Measurements from ENCODE around the gene DNAH2.

Gene DNAH2

DNA sequence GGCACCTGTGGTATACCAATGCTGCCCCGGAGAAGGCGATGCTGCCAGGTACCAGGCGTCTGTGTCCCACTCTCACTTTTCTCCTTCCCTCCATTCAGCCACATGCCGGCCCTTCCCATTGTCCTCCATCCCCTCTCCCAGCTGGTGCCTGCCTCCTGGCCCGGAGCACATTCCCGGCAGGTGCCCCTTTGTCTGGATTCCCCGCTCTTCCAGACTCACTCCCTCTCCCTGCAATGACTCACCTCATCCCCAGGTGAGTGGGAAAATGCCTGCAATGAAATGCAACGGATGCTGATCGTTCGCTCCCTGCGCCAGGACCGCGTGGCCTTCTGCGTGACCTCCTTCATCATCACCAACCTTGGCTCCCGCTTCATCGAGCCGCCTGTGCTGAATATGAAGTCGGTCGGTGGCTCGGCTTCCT lies 106.0 kb downstream of the DNAH2 start:
- DNase-seq = no peak

DNA sequence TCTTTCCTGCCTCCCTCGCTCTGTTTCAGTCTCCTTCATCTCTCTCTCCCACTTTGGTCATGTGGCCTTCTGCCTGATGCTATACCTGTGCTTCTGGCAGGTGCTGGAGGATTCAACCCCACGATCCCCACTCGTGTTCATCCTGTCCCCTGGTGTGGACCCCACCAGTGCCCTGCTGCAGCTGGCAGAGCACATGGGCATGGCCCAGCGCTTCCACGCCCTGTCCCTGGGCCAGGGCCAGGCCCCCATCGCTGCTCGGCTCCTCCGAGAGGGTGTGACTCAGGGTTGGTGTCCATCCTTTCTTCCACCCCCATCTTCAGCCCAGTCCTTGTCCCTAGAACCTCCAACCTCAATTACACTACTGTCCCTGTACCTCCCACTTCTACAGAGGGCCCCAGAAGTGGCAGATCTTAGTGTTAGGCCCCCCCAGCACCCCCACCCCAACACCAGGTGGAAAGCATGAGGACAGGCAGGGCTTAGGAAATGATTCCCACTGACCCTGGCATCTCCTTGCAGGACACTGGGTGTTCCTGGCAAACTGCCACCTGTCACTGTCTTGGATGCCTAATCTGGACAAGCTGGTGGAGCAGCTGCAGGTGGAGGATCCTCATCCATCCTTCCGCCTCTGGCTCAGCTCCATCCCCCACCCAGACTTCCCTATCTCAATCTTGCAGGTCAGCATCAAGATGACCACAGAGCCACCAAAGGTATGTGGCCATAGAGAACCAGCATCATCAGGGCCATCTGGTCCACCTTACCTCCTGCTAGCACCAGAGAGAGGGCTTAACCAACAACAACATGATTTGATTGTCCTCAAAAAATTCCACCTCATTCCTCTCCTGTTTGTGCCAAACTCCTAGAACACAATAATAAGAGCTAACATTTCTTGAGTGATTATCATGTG lies 106.7 kb downstream of the DNAH2 start:
- DNase-seq = no peak

DNA sequence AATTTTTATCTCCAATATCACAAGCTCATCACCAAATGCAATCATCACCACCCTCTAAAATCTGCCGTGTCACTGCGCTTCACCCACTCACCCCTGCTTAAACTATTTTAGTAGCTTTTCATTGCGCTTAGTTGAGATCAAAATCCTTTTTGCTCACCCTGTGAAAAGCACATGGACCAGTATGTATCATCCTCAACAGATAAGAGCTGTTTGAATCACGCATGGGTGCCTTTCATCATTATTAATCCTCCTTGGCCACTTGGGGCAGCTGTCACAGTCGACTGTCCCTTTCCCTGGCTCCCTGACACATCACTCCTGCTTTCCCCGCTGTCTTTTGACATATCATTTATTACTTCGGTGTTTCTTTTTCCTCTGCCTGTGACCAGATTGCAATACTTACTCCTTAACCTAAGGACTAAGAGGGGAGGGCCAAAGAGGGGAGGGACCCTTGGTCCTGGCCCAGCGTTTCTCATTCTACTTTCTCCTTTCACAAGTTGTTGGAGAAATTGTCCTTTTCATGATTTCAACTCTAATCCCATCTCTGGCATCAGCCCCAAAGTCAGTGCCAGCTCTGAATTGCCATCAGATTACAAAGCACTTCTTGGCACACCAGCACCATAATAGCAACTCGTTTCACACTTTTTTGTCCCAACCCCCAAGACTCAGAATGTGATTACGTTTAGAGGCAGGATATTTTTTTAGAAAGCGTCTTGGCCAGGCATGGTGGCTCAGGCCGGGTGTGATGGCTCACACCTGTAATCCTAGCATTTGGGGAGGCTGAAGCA lies 107.9 kb downstream of the DNAH2 start:
- no peak for DNase-seq

DNA sequence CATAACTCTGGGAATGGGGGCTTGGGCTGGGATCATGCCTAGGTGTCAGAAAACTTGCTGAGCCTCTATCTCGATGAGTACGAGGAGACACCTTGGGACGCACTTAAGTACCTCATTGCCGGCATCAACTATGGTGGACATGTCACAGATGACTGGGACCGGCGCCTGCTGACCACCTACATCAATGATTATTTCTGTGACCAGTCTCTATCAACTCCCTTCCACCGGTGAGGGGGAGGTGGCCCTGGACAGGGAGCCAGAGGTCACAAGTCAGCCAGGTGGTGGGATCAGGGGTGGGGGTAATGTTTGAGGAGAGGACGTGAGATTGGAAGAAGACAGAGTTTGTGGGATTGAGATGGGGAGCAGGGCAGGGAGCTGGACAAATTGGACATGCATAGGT lies 113.1 kb downstream of the DNAH2 start:
- DNase-seq = no peak

DNA sequence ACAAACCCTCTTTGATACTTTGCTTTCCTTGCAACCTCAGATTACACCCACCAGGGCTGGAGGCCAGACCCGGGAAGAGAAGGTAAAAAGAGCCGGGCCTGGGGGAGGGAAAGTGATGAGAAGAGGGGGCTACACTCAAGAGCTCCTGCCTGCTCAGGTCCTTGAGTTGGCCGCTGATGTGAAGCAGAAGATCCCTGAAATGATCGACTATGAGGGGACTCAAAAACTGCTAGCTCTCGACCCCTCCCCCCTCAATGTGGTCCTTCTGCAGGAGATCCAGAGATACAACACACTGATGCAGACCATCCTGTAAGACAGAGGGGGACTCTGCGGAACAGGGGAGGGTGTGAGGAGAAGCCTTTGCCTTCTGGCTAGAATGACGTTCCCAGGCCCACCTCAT lies 113.7 kb downstream of the DNAH2 start:
- DNase-seq = no peak

DNA sequence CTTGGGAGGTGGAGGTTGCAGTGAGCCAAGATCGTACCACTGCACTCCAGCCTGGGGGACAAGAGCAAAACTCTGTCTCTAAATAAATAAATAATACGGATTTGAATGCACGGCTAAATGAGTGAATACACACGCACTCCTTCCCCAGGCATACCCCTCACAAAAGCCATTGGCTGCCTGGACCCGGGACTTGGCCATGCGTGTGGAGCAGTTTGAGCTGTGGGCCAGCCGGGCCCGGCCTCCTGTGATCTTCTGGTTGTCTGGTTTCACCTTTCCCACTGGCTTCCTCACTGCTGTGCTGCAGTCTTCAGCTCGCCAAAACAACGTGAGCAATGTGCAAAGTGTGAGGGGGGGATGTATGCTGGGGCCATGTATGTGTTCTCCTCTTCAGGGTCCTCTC lies 114.9 kb downstream of the DNAH2 start:
- no peak for DNase-seq

DNA sequence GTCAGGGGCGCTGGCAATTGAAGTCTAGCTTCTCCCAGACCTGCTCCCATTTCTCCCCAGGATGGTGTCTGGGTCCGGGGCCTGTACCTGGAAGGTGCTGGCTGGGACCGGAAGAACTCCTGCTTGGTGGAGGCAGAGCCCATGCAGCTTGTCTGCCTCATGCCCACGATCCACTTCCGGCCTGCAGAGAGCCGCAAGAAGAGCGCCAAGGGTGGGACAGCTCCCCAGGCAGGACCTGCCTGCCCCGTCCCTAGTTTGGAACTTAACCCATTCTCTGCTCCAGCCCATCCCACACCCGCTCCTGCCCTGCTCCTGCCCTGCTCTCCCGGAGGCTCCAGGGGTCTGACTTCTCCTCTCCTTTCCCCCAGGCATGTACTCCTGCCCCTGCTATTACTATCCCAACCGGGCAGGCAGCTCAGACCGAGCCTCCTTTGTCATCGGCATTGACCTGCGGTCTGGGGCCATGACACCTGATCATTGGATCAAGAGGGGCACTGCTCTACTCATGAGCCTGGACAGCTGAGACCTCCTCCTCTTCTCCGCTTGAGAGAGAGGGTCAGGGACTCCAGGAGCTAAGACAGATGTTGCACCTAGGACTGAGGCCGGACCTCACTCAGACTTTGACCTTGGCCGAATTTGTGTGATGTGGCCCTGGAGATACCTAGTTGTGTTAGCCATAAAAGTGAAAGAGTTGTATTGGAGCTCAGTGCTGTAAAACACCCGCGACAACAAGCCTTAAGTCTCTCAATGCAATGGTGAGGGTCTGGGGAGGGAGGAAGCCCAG lies 115.7 kb downstream of the DNAH2 start:
- no peak for DNase-seq

DNA sequence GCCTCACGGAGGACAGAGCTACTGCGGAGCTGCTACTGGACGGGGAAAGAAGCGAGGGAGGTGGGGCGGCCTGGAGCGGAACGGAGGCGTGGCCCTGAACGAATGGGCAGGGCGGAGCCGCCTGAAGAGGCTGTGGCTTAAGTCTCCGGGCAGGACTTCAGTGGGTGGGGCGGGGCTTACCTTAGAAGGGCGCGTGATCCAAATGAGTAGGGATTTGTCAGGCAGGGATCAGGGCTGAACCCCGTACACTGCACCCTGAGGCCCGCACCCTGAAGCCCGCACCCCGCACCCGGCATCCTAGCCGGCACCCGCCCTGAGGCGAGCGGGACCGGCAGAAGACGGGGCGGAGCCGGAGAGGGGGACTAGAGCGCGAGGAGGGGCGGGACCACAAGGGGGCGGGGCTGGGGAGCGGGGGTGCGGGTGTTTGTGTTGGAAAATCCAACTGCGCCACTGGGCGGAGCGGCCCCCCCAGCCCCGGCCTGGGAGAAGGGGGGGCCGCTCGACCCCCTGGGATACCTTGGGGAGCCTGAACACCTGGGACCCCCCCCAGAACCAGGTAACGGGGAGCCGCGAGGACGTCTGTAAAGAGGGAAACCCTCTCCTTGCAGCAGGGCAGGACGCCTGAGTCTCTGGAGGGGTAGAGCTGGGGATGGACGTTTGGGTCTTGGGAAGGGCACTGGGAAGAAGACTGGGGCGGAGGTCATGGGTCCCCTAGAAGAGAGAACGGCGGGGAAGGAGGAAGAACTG lies 116.4 kb downstream of the DNAH2 start, which contains the start of gene KDM6B:
Gene KDM6B (plus strand): TSS at position 423 of the 747 bp plus-strand sequence. CDS start 11,338 bp downstream, outside the sequence.
- peak; percentile 58 for DNase-seq

DNA sequence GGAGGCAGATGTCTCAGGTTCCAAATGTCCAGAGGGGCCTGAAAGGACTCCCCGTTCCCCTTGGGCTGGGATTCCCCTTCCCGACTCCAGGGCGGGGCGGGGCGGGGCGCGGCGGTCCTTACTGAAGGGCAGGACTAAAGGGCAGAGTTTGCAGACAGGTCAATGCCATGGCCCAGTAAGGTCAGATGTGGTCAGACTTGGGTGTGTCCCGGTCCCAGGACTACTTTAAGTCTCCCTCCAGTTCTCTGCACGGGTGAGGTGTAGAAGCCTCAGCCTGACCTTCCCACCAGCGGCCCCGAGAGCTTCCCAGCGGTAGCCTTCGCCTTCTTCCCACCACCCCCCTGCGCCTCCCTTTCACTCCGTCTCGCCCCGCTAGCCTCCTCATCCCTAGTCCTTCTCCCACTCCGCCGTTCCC lies 117.0 kb downstream of the DNAH2 start:
- DNase-seq = no peak

DNA sequence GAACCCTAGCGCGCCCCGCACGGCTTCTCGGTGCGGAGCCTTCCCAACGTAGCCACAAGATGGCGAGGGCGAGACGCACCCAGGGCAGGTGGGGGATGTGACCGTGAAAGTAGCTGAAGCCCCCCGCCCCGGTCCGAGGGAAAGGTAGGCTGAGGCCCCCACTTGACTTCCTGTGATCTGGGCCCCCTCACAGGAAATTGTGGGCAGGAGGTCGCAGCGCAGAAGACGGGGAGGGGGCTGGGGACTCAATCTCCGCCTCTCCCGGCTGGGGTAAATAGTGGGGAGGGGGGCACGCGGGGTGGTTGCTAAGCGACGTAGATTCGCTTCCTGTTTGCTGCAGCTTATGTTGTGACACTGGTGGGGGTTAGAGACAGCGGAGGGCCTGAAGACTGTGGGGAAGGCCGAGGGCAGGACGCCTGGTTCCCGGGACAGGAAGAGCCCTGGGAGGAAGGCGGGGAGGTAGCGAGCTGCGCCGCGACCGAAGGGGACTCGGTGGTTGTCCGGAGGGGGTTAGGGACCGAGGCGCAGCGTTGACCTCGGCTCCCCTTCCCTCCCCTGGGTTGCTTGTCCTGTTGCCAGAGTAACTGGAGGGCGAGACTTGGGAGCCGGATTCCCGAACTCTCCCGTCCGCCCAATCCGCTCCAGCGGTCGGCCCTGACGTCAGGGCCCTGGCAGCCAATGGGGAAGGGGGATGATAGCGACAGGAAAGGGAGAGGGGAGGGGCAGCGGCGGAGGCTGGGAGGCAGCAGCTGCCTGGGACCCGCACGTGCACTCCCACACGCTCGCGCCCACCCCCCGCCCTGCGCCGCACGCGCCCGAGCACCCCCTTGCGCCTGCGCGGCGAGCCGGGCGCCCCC lies 117.6 kb downstream of the DNAH2 start:
- DNase-seq = peak; percentile 94

DNA sequence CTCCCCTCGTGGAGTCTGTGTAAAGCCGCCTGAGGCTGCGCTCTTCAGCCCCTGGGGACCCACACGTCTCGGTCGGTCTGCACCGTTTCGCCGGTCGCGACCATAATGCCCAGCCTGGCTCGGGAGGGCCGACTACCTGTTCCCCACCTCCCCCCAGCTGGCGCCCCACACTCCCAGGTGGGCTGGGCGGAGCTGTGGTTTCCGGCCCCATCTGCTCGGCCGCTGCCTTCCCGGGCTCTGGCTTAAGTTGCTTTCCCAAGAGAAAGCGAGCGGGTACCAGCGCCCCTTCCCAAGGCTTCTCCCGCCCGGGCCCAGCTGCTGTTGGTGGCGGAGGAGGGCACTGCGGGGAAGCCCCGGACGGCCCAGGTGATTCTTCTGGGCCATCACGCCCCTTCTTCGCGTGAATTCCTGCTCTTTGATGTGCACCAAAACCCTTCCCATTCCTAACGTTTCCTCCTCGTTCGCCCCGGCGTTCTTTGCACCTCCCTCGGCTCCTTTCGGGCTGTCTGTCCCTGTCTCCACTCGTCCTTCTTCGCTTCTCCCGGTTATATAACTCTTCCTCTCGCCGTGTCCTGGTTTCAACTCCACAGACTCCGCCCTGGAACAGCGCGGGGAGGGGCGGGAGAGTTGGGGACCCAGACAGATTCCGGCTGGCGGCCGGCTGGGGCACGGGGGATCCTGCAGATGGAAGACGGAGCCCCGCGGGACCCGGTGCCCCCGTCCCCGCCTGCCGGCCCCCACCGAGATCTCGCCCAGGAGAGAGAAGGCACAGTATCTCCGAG lies 118.5 kb downstream of the DNAH2 start:
- DNase-seq = no peak

DNA sequence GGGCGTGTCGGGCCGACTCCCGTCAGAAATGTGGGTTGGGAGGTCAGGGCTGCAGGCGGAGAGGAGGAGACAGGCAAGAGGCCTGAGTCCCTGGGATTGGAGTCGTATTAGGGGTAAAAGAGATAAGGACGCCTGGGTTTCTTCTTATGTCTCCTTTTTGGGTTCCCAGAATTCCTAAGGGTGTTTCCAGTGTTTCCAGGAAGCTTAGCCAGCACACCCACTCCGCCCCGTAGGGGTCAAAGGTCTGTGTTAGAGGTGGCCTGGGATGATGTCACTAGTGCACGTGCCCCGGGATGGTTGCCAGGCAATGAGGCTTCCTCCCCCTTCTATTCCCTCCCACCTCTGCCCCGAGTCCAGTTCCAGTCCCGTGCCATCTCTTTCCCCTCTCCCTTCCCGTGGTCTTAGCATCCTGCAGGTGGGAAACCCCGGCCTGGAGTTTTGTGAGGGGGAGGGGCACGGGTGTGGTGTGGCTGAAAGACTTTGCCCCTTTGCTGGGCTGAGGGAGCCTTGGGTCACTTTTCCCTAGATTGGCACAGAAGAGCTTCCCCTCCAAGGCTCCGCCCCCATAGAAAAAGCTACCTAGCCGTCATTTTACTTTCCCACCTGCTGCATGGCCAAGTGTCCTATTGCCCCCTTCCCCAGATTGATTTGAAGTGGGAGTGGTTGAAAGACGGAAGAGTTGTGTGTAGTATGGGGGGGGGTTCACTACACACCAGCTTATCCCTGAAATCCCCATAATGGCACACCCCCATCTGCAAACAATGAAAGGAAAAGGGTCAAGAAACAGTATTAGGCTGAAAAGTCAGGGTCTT lies 119.3 kb downstream of the DNAH2 start:
- DNase-seq = peak; percentile 92

DNA sequence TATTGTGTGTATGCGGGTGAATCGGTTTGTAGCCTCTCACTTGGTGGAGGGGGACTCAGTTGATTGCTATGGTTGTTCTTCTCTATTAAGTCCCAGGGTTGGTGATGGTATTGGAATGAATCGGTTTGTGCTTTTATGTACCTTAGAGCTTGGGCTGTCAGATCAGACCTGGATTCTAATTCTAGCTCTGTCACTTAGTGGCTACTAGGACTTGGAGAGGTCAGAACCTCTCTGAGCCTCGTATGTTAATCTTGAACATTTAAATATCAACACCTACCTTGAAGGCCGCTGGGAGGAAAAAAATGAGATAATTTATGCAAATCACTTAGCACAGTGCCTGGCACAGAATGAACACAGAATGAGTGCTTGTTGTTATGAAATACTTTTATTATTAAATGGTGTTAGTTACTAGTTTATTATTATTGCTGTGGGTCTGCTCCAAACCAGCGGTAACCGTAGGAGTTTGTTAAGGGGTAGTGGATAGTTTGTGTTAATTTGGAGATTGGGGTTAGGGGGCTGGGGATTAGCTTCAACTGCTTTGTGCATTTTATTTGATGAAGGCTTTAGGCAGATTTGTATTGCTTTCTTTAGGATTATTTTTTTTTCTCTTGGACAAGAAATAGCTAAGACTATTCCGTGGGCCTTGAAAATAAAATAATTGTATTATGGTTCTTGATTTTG lies 120.0 kb downstream of the DNAH2 start:
- no peak for DNase-seq

DNA sequence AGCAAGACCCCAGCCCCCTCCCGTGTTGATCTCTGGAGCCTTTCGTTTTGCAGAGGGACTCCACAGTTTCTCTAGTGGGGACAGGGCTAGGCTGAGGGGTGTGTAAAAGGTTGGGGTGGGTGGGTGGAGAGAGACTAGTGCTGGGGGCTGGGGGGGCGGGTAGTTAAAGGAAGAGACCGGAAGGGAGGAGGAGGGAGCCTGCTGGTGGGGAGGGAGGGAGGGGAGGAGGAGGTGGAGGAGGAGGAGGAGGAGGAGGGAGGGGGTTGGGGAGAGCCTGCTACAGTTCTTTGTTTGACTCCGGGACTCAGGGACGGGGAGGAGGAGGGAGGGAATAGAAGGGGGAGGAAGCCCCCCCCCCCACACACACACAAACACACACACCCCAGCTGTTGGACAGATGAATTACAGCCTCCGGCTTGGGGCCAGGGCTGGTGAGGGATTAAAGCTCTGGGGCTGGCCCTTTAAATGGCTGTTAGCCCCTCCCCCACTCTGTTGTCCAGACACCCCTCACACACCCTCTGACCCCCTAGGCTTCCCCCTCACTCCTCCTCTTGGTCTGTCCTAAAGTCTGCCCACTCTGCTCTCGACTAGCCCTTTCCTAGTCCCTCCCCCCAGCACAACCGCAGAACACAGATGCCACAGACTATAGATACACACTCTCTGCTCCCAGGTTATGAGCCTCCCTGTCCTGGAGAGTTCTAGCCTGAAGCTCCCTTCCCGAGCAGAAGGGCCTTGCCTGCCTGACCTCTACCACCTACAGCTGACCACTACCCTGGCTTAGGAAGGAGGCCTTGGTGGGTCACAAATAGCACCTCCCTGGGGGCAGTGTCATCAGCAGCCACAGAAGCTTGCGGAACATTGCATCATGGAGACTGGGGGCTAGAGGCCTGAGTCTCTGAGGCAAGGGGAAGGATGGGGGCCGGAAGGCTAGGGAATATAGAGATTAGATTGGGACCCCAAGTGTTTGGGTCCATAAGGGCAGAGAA lies 120.8 kb downstream of the DNAH2 start:
- no peak for DNase-seq

DNA sequence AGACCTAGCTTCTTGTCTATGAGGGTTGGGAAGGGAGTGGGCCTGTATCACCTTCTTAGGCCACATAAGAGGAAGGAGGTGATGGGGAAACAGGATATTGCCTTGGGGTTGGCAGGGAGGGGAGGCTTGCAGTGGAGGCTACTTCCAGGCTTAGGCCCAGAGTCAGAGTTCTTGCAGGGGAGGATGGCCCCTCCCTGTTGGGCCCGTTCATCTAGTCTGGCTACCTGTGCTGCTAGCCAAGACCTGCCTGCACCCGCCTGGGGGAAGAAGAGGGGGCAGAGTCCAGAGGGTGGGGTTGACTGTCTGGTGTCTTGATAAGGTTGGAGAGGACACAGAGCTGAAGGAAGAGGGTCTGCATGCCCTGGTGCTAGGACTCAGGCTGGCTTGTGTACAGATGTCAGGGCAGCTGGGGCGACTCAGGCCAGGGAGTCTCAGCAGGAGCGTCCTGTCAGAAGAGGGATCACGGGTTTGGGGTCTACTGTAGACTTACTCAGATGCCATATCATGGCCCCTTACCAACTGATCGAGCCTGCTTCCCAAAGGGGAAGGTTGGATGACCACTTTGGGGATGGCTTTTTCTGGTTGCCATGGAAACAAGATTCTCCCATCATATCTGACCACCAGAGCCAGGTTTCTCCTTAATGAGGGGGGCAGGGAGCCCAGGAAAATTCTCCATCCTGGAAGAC lies 121.8 kb downstream of the DNAH2 start:
- no peak for DNase-seq

DNA sequence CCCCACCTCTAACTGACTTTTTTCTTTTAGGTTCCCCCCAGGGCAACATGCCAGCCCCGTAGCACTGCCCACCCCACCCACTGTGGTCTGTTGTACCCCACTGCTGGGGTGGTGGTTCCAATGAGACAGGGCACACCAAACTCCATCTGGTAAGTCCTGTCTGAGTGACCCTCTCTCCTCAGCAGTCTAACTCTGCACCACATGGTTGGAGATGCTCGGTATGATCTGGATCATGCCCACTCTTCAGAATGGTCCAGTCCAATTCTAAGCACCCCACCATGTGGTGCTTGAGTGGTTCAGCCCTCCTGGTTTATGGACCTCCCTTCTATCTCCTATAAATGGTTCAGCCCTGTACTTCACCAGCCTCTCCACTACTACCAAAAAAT lies 122.3 kb downstream of the DNAH2 start:
- DNase-seq = no peak

DNA sequence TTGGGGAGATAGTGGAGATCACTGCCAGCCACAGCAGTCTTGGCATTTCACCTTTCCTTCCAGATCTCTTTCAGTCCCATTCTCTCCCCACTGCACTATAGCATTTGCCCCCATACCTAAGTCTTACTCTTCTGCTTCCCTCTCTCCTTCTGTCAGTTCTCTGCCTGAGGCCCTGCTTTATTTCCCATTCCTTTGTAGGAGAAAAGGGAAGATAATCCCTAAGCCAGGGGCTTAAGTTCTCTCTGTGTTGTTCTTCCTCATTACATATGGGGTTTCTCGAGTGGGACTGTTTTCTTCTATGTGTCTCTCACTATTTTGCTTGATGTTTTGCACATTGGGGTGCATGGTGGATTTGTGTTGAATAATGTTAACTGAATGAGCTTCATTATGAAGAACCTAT lies 122.9 kb downstream of the DNAH2 start:
- no peak for DNase-seq
